ENCODE data around the gene IMMT.
A peak's percentile ranks its signal among the peaks of the same experiment; 100 is the strongest.

Gene IMMT

DNA sequence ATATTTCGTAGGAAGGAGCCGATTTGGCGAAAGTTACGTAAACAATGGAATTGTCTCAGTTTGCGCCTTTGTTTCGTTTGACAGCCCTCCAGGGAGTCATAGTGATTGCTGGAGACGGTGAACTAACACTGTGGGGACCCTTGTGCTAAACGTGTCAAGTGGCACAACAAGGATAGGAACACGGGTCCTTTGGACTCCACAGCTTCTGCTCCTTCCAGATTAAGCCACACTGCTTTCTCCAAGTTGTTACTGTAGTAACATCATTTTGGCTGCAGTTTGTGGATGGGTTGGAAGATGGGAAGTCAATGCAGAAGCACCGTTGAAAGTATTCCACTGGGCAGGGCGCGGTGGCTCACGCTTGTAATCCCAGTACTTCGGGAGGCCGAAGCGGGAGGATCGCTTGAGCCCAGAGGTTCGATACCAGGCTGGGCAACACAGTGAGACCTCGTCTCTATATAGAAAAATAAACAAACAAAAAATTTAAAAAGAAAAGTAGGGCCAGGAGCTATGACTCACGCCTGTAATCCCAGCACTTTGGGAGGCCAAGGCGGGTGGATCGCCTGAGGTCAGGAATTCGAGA is 636 bp upstream of the IMMT start:
- DNase-seq: no peak

DNA sequence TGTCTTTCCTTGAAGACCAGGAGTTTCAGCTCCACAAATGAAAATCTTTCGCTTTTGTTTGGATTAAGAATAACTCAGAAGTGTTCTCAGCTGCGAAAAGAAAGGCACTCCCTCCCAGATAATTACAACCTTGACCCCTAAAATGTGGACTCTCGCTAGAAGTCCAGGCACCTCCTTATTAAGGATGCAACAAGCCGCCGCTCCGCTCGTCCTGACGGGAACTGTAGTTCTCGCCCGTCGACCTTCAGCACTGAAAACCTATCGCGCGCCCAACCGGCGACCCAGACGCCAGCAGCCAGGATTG is 559 bp downstream of the IMMT start:
- DNase-seq: peak; percentile 83

DNA sequence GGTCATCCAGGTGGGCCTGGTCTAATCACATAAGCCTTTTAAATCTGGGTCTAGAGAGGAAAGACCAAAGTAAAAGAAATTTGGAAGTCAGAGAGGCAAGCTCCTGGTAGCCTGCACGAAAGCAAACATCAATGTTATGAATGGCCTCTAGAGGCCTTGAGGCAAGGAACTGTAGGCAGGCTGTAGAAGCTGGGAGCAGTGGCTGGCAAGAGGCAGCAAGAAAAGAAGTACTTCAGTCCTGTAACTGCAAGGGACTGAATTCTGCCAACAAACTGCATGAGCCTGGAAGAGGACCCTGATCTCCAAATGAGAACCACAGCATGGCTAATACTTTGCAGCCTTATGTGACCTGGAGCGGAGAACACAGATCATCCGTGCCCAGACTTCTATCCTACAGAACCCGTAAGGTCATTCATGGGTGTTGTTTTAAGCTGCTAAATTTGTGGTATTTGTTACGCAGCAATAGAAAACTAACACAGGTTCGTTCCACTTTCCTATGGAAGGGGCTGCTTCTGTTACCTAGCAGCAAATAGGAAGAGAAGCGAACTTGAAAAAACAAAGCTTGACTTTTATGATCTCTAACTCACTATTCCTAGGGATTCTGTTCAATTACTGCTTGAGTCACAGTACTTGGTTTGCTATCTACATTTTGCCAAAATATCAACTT is 1.2 kb downstream of the IMMT start:
- DNase-seq: no peak

DNA sequence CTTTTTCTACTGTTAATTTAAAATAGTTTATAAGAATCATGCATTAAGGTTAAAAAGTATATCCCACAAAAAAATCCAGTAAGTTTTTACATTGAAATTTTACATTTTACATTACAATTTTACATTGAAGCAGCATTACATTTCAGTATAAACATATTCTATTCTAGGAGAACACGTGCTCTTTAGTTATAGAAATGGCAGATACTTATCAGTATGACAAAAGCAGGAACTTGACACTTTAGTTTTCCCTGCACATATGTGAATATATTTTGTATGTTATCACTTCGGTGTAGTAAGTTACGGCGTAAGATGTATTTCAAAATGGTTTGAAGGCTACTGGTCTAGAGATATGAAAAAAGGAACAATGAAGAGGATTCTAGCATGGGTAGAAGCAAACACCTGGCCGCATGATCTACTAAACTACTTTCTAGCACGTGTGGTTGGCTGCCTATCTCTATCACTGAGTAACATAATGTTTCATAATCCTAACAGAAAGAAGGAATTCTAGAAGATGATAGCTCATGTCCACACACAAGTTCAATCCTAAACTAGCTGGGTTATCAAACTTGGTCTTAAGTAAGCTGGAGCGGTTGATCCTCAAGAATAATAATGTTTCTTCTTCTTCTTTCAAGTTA is 5.4 kb downstream of the IMMT start:
- DNase-seq: no peak

DNA sequence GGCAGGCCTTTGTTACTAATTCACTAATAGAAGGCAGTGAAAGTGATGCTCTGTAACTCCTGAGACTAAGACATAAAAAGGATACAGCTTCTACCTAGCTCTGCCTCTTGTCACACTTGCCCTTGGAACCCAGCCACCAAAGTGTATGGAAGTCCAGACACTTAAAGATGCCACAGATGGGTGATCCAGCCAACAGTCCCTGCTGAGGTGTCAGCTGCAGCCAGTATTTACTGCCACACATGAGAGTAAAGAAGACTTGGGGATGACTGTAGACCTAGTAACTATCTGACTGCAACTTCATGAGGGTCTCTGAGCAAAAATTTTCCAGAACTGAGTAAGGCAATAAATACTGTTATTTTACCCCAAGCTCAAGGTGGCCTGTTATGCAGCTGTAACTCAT is 8.8 kb downstream of the IMMT start:
- DNase-seq: no peak

DNA sequence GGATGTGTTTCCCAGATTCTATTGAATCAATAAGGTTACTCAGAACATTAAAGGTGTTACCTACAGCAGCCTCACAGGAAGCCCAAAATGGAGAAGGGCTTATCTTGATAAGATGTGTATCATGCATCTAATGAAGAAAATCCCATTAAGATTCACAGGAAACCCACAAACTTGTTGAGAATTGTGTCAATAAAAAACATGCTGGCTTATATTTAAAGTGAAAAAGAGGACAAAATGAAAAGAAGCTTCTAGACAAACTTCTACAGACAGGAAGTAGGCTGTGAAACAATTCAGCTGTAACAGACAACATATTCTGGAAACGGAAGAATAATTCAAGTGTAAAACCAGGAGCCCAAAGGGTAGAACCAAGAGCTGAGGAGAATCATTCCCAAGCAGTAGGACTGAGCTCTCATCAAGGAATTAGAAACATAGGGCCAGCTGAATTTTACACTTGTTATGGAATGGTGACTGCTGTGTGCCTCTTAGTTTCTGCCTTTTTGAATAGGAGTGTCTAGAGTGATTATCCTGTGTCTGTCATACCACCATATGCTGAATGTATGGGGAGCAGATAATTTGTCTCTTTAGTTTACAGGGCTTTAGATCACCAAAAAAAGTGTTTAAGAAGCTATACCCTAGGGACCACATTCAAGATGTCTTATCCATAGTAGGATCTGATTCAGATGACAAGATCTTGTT is 9.6 kb downstream of the IMMT start:
- no peak for DNase-seq

DNA sequence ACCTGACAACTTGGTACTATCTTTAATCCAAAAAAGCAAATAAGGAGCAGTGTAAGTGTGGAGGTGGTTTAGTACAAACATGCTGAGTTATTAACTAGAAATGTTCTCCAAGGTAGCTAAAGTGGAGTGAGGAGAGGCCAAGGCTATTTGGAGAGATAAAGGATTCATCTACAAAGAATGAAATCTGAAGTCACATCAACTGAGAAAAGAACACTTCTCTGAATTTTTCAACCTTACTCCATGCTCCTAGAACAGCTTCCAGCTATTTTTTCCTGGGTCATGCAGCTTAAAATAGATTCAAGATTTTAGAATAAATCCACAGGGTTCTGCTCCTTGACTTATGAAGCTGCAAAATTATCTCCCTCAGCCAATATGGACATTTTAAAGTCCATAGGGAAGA is 18.7 kb downstream of the IMMT start:
- DNase-seq: no peak

DNA sequence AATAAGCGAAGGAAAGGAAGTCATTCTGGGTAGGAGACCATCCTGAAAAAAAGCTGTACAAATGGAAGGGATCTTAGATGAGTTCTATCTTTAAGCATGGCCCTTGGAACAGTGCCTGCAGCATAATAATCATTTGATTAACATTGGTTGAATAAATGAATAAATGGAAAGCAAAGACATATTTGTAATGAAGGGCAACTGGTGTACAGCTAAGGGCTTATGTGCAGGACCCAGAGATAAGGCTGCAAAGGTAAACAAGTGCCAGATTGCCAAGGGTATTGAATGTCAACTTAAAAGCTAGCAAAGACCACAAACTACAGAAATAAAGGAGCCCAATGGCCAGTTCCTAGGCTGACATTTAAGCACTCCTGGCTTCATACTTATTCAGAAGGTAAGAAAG is 19.4 kb downstream of the IMMT start:
- no peak for DNase-seq

DNA sequence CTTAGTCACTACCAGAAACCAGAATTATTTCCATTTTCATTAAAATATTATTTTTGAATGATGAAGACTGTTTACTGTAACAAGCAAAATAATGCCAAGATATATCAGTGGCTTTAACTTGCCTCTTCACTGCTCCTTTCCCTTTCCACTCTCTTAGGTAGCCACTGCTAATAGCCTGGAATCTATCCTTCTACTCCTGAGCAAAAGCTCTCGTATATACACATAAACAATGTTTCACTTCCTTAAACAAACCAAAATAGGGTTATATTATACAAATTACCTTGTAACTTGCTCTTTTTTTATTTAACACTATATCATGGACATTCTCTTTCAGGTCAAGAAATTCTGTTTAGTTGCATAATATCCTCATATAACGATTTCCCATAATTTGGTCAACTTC is 20.8 kb downstream of the IMMT start:
- no peak for DNase-seq

DNA sequence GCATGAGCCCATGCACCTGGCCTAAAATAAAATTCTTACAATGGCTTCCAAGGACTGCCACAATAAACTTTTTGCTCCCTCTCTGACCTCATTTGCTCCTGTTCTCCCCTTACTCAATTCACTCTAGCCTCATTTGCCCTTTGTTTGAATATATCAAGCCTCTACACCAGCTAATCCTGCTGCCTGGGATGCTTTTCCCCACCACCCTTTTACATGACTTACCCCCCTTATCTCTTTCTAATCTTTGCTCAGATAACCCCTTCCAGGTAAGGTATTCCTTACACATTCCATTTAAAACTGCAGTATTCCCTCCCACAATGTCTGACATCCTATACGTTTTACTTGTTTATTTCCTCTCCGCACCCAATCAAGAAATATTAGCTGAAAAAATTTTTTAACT is 22.7 kb downstream of the IMMT start:
- DNase-seq: no peak

DNA sequence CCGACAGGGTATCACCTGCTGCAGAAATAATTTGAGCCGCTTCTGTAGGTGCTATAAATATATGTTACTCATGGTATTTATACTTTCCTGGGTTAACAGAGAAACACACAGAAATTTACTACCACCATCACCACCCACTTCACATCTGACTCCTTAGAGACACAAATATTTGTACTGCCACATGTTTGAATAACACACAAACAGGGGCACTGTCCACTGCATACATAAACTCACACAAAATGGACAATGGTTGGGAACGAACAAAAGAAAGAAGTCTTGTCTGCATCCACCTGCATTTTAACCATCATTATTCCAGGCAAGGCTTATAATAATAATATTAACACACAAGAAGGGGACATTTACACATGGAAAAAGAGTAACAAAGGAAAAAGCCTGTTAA is 24.0 kb downstream of the IMMT start:
- DNase-seq: no peak

DNA sequence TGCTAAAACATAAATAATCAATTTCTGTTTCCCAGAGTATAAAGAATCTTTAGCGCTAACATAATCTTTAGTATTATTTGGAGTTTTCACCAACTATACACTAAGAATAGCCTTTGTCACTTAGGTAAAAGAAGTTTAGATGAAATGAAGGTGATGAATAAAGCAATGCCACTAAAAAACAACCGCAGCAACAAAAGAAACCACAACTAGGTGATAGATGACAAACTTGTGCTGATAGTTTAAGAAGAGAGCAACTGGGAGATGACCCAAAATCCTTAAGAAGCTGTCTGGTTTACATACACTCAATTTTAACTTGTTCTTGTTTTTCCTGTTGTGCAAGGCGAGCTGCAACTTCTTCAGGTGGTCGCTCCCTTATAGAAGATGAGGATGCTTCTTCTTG is 24.8 kb downstream of the IMMT start:
- DNase-seq: no peak

DNA sequence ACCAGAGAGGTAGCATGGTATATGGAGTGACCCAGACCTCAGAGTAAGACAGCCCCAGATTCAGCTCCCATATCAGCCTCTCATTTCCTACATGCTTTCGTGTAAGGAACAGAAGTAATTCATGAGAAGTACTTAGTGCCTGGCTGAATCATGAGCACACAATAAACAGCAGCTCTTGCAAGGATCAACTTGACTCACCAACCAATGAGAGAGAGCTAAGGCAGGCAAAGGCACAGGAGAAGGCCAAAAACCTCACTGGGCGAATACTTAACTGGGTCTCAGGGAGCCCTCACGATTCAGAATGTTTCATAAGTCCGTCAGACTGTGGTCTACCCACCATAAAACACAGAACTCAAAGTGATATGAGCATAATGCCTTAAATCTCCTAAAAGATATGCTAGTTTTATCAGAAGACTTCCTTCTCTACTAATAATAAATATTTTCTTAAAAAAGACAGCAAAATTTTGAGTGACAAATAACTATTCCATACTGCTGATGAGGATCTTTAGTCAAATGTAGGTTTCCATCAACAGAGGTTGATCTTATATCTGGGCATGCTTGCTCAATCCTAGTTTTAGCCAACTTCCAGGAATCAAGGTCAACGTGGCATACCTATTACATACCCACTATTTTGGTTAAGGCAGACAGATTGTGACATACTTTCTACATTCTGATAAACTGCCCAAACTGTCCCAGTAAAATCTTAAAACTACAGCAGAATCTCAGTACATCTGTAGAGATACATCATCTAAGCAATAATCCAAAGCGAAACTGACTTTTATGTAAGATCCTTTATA is 34.9 kb downstream of the IMMT start:
- DNase-seq: no peak

DNA sequence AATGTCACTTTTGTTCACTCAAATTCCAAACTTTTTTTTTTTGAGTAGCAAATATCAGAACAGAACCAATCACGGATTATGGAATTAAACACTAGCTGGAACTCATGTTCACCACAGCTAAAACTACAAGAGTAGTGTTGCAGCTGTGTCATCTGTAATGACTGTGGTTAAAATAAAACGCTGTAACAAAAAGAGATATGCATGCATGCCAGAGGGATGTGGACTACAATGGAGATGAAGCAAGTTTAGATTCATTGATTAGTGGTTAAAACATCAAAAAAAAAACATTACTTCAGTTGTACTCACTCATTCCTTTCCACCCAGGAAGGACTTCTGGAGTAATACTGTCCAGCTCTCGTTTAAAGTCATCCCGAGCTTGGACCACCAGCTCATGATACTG is 37.0 kb downstream of the IMMT start:
- DNase-seq: no peak

DNA sequence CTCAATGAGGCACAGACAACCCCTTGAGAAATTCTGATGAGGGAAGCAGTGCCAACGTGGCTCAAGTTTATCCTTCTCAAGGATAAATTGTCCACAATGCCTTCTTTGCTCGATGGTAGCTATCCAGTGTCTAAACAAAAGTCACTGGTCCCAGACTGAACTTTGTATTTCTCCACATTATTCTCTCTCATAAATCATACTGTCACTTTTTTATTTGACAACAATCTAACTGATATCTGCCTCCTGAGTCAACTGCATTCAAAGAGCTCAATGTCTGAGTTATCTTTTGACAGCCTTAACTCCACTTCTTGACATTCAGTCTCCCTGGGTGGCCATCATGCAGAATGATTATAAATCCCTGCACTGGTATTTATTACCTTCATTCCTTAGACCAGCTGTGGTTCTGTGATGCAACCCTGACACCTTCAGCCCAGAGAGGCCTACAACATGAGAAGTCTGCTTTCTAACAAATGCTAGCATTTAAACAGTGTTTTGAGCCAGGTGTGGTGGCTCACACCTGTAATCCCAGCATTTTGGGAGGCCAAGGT is 38.2 kb downstream of the IMMT start:
- DNase-seq: no peak

DNA sequence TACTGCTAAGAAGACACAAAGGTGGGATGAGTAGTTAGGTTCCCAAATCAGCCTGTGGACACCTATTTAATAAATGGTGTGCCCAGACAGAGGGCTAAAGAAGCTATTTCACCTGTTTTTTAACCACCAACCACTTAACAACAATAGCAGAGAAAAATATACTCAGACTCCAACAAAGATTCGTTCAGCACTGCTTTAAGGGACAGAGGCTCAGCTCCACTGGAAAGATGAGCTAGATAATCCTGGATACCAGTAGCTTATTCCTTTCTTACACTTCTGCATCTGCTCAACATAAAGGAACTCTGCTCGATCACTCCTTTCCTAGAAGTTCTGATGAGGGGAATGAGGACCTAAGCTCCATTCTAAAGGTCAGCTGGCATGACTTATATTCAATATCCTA is 44.8 kb downstream of the IMMT start:
- no peak for DNase-seq

DNA sequence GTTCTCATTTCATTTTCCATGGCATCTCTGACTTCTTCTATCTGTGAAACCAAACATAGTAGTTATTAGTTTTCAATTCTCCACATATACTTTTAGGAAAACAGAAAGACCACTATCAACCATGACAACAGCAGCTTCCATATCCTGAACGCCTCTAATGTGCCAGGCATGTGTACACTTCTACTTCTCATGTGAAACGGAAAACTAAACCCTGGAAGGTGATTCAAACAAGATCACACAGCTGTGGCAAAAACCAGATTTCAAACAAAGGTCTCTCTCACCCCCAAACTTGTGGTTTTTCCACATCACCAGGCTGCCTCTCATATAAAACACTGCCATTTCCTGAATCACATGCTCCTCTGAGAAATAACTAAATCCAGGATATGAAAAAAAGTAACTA is 47.5 kb downstream of the IMMT start:
- DNase-seq: no peak

DNA sequence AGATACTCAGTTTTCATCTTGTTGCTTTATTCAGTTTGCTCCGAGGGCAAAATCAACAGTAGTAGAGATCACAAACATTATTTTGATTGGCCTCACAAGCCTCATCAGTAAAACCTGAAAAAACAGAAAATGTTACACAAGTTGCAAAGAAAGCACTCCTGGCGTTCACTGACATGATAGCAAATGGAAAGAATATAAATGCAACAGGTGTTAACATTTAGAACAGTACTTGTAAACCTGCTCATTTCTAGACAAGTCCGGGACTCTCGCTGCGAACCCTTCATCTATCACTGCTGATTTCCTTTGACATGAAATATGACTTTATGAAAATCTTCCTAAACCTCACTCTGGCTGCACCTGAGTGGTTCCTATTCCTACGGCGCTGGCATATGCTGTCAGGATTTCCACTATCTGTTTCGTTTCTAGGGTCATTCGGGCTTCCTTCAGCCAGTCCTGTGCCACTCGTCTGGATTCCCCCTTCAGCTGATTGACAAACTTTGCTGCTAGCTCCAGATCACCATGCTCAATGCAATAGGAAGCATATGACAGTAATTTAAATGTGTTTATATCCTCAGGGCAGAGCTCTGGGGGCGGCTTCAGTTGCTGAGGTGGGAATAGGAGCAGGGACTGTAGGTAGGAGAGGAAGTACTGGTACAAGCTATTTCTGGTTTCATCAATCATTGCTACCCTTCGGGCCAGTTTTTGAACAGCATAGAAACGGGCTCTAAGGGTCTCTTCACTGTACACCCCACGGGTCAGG is 51.2 kb downstream of the IMMT start:
- no peak for DNase-seq

DNA sequence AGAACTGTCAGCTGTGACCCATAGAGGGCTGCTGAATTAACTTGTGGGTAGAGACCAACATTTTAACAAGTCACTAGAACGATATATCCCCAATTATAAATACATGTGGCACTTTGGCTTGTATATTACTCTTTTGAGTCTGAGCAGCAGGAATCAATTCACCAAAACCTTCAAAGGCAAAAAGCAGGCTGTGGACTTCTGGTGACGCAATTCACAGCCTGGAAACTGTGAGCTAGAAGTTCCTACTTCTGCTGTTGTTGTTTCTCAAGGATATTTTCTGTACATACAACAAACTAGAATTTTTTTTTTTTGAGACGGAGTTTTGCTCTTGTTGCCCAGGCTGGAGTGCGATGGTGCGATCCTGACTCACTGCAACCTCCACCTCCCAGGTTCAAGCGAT is 52.0 kb downstream of the IMMT start:
- no peak for DNase-seq

DNA sequence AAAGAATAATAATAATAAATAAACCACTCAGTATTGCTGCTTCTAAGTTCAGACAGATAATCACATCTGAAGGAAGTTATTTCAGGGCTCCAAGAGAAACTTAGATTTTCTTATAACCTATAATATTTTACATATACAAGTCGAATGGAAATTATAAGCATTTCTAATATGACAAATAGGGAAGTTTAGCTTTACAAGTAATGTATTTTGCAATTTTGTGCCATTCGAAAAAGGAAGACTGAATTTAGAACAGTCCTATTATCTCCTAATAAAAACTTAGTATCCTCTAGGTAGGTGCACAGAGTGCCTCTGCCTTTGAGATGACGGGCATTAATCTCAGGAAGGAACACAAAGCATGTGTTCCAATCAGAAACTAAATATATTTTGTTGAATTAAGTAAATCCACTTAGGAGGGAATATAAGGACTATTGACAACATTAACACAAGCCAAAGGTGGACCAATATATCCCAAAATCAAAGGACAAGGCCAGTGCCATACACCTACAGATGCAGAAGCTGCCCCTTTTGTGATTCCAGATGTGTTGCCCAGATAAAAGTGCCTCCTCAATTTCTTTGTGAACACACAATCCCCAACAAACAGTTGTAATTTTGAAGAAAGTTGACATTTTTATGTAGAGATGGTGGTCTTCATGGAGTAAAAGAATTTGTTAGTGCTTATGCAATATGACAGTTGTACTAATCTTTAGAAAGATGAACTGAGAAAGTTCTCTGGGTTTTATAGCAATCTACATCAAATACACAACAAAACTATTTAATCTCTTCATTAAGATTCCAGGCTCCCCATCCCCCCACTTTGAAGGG is 52.6 kb downstream of the IMMT start:
- DNase-seq: no peak

DNA sequence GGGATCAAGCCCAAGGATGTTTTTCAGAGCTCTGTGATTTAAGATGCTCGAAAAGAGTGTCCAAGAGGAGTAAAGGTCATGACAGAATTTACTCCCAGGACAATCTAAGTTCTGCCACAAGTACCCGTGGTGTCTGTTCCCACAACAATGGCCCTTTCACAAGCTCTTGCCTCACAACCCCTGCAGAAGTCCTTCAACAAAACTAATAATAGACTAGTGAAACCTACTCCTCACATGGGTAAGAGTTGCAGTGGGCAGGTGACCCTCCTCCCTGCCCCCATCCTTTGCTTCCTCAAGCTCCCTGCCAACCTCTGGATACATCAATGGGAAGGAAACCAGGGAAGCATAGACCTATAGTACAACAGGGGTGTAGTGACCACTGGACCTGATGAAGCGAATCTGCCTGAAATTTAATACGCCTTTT is 54.3 kb downstream of the IMMT start:
- no peak for DNase-seq

DNA sequence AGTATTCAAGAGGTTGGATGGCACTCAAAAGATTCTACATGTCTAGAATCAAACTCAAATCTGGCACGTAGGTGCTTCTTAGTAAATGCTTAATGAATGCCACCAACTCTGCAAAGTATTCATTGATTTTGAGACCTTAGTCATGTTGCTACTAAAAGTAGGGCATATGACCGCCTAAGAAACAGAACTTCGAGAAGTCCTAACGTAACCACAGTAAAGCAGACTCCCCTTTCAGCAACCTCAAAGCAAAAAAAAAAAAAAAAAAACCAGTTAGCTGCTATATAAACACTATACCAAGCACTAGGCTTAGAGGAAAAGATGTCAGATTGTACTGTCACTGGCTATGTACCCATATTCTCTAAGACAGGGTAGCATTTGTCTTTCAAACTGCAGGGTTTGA is 55.3 kb downstream of the IMMT start:
- DNase-seq: no peak
